CD8-positive, alpha-beta memory T cell (primary cell): Measurements from ENCODE around the gene PHC2. TPM values are rescaled to one million over a fixed set of nuclear protein-coding genes. Genes with fewer than 3 reads are reported as not detected.
A peak's percentile ranks its signal among the peaks of the same experiment; 100 is the strongest.
"Not testable (repeated sequence)": the region's sequence is repeated elsewhere in the genome, so short reads cannot be mapped to it uniquely, and the experiment has no call there.

Experiments
- CTCF ChIA-PET: fragments of 350-600 bp; sonication (Branson Sonifier 250); formaldehyde crosslinking; loops from one replicate; lab custom pipeline; 2021; ENCODE audit warnings: antibody characterized with exemption; lab: Charles Lee
- POLR2A ChIA-PET: fragments of 350-600 bp; sonication (Branson Sonifier 250); formaldehyde crosslinking; loops from one replicate; lab custom pipeline; 2021; ENCODE audit warnings: antibody characterized with exemption; lab: Charles Lee
- DNase-seq, 5 donors: peaks; one replicate each; pipeline versions ENCODE4 v3.0.0 to v3.0.0-alpha.2; 2020 to 2022; ENCODE audit warnings: mixed read lengths in 1 of 5
- H3K27ac ChIP-seq: one replicate; pipeline ENCODE4 v1.7.0; 2013; ENCODE audit warnings: low read depth, mild to moderate bottlenecking, low read length, moderate library complexity
- H3K27me3 ChIP-seq: 2 replicates; pipeline ENCODE4 v1.7.0; 2013; ENCODE audit warnings: low read length, mild to moderate bottlenecking; ENCODE audit not compliant: insufficient read depth, poor library complexity, severe bottlenecking
- H3K36me3 ChIP-seq: 2 replicates; pipeline ENCODE4 v1.7.0; 2013; ENCODE audit warnings: mild to moderate bottlenecking, low read length, moderate library complexity; ENCODE audit not compliant: insufficient read depth
- H3K4me1 ChIP-seq: 2 replicates; pipeline ENCODE4 v1.7.0; 2013; ENCODE audit warnings: mild to moderate bottlenecking, low read length, moderate library complexity; ENCODE audit not compliant: insufficient read depth
- H3K4me3 ChIP-seq: 2 replicates; pipeline ENCODE4 v1.7.0; 2013; ENCODE audit warnings: mild to moderate bottlenecking, low read length
- H3K9me3 ChIP-seq: 2 replicates; pipeline ENCODE4 v1.7.0; 2013; ENCODE audit warnings: mild to moderate bottlenecking, low read length
- H3K27ac Mint-ChIP-seq, 8 donors: one replicate each; pipeline ENCODE4 v1.8.0; 2020 to 2021; ENCODE audit warnings: mixed read lengths in 8 of 8, mild to moderate bottlenecking in 6 of 8, inconsistent platforms in 3 of 8, moderate library complexity in 3 of 8
- H3K27me3 Mint-ChIP-seq, 2 donors: one replicate each; pipeline ENCODE4 v1.8.0; 2020 to 2021; ENCODE audit warnings: mixed read lengths in 2 of 2, mild to moderate bottlenecking in 1 of 2, moderate library complexity in 1 of 2
- H3K36me3 Mint-ChIP-seq, 3 donors: one replicate each; pipeline ENCODE4 v1.8.0; 2020 to 2021; ENCODE audit warnings: mixed read lengths in 3 of 3, inconsistent platforms in 1 of 3, mild to moderate bottlenecking in 1 of 3
- H3K4me1 Mint-ChIP-seq, 3 donors: one replicate each; pipeline ENCODE4 v1.8.0; 2020 to 2021; ENCODE audit warnings: mixed read lengths in 3 of 3, inconsistent platforms in 1 of 3, mild to moderate bottlenecking in 1 of 3
- H3K4me3 Mint-ChIP-seq, 7 donors: one replicate each; pipeline ENCODE4 v1.8.0; 2020 to 2021; ENCODE audit warnings: mixed read lengths in 7 of 7, mild to moderate bottlenecking in 6 of 7, moderate library complexity in 4 of 7, inconsistent platforms in 2 of 7
- H3K9me3 Mint-ChIP-seq, 5 donors: one replicate each; pipeline ENCODE4 v1.8.0; 2020 to 2022; ENCODE audit warnings: mixed read lengths in 5 of 5, mild to moderate bottlenecking in 3 of 5, moderate library complexity in 2 of 5, inconsistent platforms in 1 of 5
- polyA plus RNA-seq: library from polyadenylated mRNA; unstranded; fragments of 300-500 nt; fragmentation: Illumina TruSeq; gene quantifications from one replicate; pipeline ENCODE4 v1.2.3, GENCODE V29; 2021
- total RNA-seq, 2 experiments: library from RNA; stranded (reverse); gene quantifications; one replicate each; pipeline ENCODE4 v1.2.3, GENCODE V29; 2021

PHC2 gene
- total and polyA plus RNA-seq, 3 experiments from 2014 or later, result 25.5 to 34.2 (median 25.8) TPM

- Histone ChIP-seq H3K36me3 (no peaks in the 10 kb centered on the region), H3K4me1 (peaks cover 6% of the 10 kb centered on the region), H3K27me3 (no peaks in the 10 kb centered on the region), H3K4me3 (no peak overlapping the region), H3K27ac (no peak overlapping the region), H3K9me3 (no peaks in the 10 kb centered on the region)
- H3K9me3 Mint-ChIP-seq, result no peaks in the 10 kb centered on the region
- CTCF ChIA-PET, result interaction anchor here (1.2 to 4.6 kb wide), 14 partner anchors 9 to 175 kb away, joined by 3 to 75 read pairs (median 6); partner anchors contain the start of gene ZSCAN20
- POLR2A ChIA-PET, result no interaction called here
- H3K27me3 Mint-ChIP-seq, result peaks cover 0 to 2% of the 10 kb centered on the region in 2 donors
- H3K4me3 Mint-ChIP-seq, result no peak overlapping the region
- H3K4me1 Mint-ChIP-seq, result peaks cover 13 to 20% (median 19%) of the 10 kb centered on the region in 3 donors
- DNase-seq, result no peak
- H3K27ac Mint-ChIP-seq, result peak overlapping the region in 1 of 8 donors; percentile 86
- peaks cover 0 to 50% (median 5%) of the 10 kb centered on the region in 3 donors for H3K36me3 Mint-ChIP-seq
Observed at GRCh38 chr1:33296824-33297223, 134.1 kb downstream of the PHC2 start.

GRCh38 chr1:33296082-33296458 is 134.8 kb downstream of the PHC2 start:
- Histone ChIP-seq H3K9me3 (no peaks in the 10 kb centered on the region), H3K27ac (no peak overlapping the region), H3K4me1 (peaks cover 5% of the 10 kb centered on the region), H3K27me3 (no peaks in the 10 kb centered on the region), H3K4me3 (no peak overlapping the region), H3K36me3 (no peaks in the 10 kb centered on the region)
- DNase-seq, result no peak
- ChIA-PET POLR2A (no interaction called here), CTCF (interaction anchor here (0.9 to 4.6 kb wide), 30 partner anchors 10 to 349 kb away, joined by 3 to 75 read pairs (median 5); partner anchors contain the start of genes A3GALT2 and ZSCAN20)
- peaks cover 0 to 2% of the 10 kb centered on the region in 2 donors for H3K27me3 Mint-ChIP-seq
- peak overlapping the region in 1 of 8 donors; percentile 75 for H3K27ac Mint-ChIP-seq
- peaks cover 0 to 50% (median 5%) of the 10 kb centered on the region in 3 donors for H3K36me3 Mint-ChIP-seq
- H3K4me3 Mint-ChIP-seq, result no peak overlapping the region
- H3K9me3 Mint-ChIP-seq, result no peaks in the 10 kb centered on the region
- peaks cover 9 to 16% (median 16%) of the 10 kb centered on the region in 3 donors for H3K4me1 Mint-ChIP-seq

- Histone ChIP-seq H3K27ac (no peak overlapping the region), H3K9me3 (no peaks in the 10 kb centered on the region), H3K36me3 (no peaks in the 10 kb centered on the region), H3K4me1 (peaks cover 5% of the 10 kb centered on the region), H3K4me3 (no peak overlapping the region), H3K27me3 (no peaks in the 10 kb centered on the region)
- H3K27me3 Mint-ChIP-seq, result peaks cover 0 to 2% of the 10 kb centered on the region in 2 donors
- no peaks in the 10 kb centered on the region for H3K9me3 Mint-ChIP-seq
- no peak overlapping the region for H3K4me3 Mint-ChIP-seq
- peak overlapping the region in 3 of 8 donors; percentile 32 to 61 (median 54) for H3K27ac Mint-ChIP-seq
- peaks cover 0 to 51% (median 5%) of the 10 kb centered on the region in 3 donors for H3K36me3 Mint-ChIP-seq
- POLR2A ChIA-PET, result no interaction called here
- peaks cover 9 to 16% (median 16%) of the 10 kb centered on the region in 3 donors for H3K4me1 Mint-ChIP-seq
- CTCF ChIA-PET, result interaction anchor here (0.8 to 4.6 kb wide), 33 partner anchors 10 to 349 kb away, joined by 3 to 75 read pairs (median 5); partner anchors contain the start of genes A3GALT2 and ZSCAN20
- peak; percentile 68 to 91 (median 78) for DNase-seq
Observed at GRCh38 chr1:33295450-33296081, 135.3 kb downstream of the PHC2 start.

- no peak for DNase-seq
- peaks cover 9 to 16% (median 16%) of the 10 kb centered on the region in 3 donors for H3K4me1 Mint-ChIP-seq
- no peak overlapping the region for H3K4me3 Mint-ChIP-seq
- Histone ChIP-seq H3K27me3 (no peaks in the 10 kb centered on the region), H3K4me1 (peaks cover 5% of the 10 kb centered on the region), H3K9me3 (no peaks in the 10 kb centered on the region), H3K4me3 (no peak overlapping the region), H3K36me3 (no peaks in the 10 kb centered on the region), H3K27ac (no peak overlapping the region)
- H3K9me3 Mint-ChIP-seq, result no peaks in the 10 kb centered on the region
- peaks cover 0 to 2% of the 10 kb centered on the region in 2 donors for H3K27me3 Mint-ChIP-seq
- ChIA-PET POLR2A (no interaction called here), CTCF (interaction anchor here (0.8 to 4.6 kb wide), 30 partner anchors 9 to 348 kb away, joined by 3 to 75 read pairs (median 5); partner anchors contain the start of genes A3GALT2 and ZSCAN20)
- no peak overlapping the region for H3K27ac Mint-ChIP-seq
- H3K36me3 Mint-ChIP-seq, result peaks cover 0 to 49% (median 5%) of the 10 kb centered on the region in 3 donors
Observed at GRCh38 chr1:33295023-33295422, 135.9 kb downstream of the PHC2 start.

- no peak overlapping the region for H3K4me3 ChIP-seq
- peaks cover 2 to 53% (median 8%) of the 10 kb centered on the region in 3 donors for H3K36me3 Mint-ChIP-seq
- no peak overlapping the region for H3K27ac ChIP-seq
- peaks cover 0 to 2% (median 0%) of the 10 kb centered on the region in 5 donors for H3K9me3 Mint-ChIP-seq
- H3K9me3 ChIP-seq, result no peaks in the 10 kb centered on the region
- ChIA-PET POLR2A (no interaction called here), CTCF (interaction anchor here (0.9 to 4.6 kb wide), 15 partner anchors 9 to 347 kb away, joined by 3 to 75 read pairs (median 6); partner anchors contain the start of gene ZSCAN20)
- H3K27me3 Mint-ChIP-seq, result peaks cover 0 to 2% of the 10 kb centered on the region in 2 donors
- H3K27ac Mint-ChIP-seq, result peak overlapping the region in 3 of 8 donors; percentile 8 to 78 (median 37)
- H3K4me3 Mint-ChIP-seq, result no peak overlapping the region
- no peak for DNase-seq
- H3K4me1 Mint-ChIP-seq, result peaks cover 9 to 16% (median 16%) of the 10 kb centered on the region in 3 donors
- H3K4me1 ChIP-seq, result peaks cover 5% of the 10 kb centered on the region
- no peaks in the 10 kb centered on the region for H3K27me3 ChIP-seq
- no peaks in the 10 kb centered on the region for H3K36me3 ChIP-seq
Observed at GRCh38 chr1:33294071-33295010, 136.6 kb downstream of the PHC2 start.

GRCh38 chr1:33292726-33293340 is 138.1 kb downstream of the PHC2 start:
- Histone ChIP-seq H3K27ac (no peak overlapping the region), H3K27me3 (no peaks in the 10 kb centered on the region), H3K4me3 (no peak overlapping the region), H3K4me1 (no peaks in the 10 kb centered on the region), H3K9me3 (no peaks in the 10 kb centered on the region), H3K36me3 (no peaks in the 10 kb centered on the region)
- ChIA-PET POLR2A (no interaction called here), CTCF (interaction anchor here (1.2 kb wide), 1 partner anchor 75 kb away, joined by 3 read pairs; no protein-coding TSS in a partner anchor)
- H3K9me3 Mint-ChIP-seq, result peaks cover 0 to 2% (median 0%) of the 10 kb centered on the region in 5 donors
- H3K4me3 Mint-ChIP-seq, result no peak overlapping the region
- peak overlapping the region in 4 of 8 donors; percentile 41 to 63 (median 54) for H3K27ac Mint-ChIP-seq
- H3K36me3 Mint-ChIP-seq, result peaks cover 8 to 54% (median 13%) of the 10 kb centered on the region in 3 donors
- peaks cover 7 to 12% (median 8%) of the 10 kb centered on the region in 3 donors for H3K4me1 Mint-ChIP-seq
- peaks cover 0 to 2% of the 10 kb centered on the region in 2 donors for H3K27me3 Mint-ChIP-seq
- DNase-seq, result no peak

GRCh38 chr1:33290615-33291014 is 140.3 kb downstream of the PHC2 start:
- POLR2A ChIA-PET, H3K4me3 Mint-ChIP-seq, H3K27me3 Mint-ChIP-seq, H3K36me3 ChIP-seq, H3K9me3 Mint-ChIP-seq, H3K4me1 ChIP-seq, H3K27me3 ChIP-seq, H3K27ac Mint-ChIP-seq, DNase-seq, H3K4me1 Mint-ChIP-seq, H3K27ac ChIP-seq, H3K9me3 ChIP-seq, CTCF ChIA-PET, H3K4me3 ChIP-seq: not testable (repeated sequence)
- H3K36me3 Mint-ChIP-seq, result peaks cover 8 to 53% (median 11%) of the 10 kb centered on the region in 3 donors
